Subcutaneous abdominal adipose tissue (tissue), 5 donors: ENCODE results near the gene TELO2.

ENCODE experiments used
- H3K27ac ChIP-seq: one replicate; pipeline ENCODE4 v1.7.0; 2013; ENCODE audit warnings: low read depth, mild to moderate bottlenecking, inconsistent platforms, low read length, moderate library complexity
- H3K27me3 ChIP-seq, 5 donors: one replicate each; pipeline ENCODE4 v1.7.0; 2013; ENCODE audit warnings: low read length in 5 of 5, inconsistent platforms in 1 of 5; ENCODE audit not compliant: control insufficient read depth in 5 of 5, insufficient read depth in 4 of 5
- H3K36me3 ChIP-seq, 5 donors: one replicate each; pipeline ENCODE4 v1.7.0; 2013; ENCODE audit warnings: low read length in 5 of 5; ENCODE audit not compliant: control insufficient read depth in 5 of 5, insufficient read depth in 5 of 5
- H3K4me1 ChIP-seq, 5 donors: one replicate each; pipeline ENCODE4 v1.7.0; 2013; ENCODE audit warnings: low read length in 5 of 5, mild to moderate bottlenecking in 3 of 5, moderate library complexity in 1 of 5; ENCODE audit not compliant: control insufficient read depth in 5 of 5, insufficient read depth in 5 of 5
- H3K4me3 ChIP-seq, 5 donors: one replicate each; pipeline ENCODE4 v1.7.0; 2013; ENCODE audit warnings: low read length in 5 of 5, low read depth in 1 of 5
- H3K9ac ChIP-seq, 5 donors: one replicate each; pipeline ENCODE4 v1.7.0; 2013; ENCODE audit warnings: low read length in 5 of 5, mild to moderate bottlenecking in 4 of 5, moderate library complexity in 3 of 5
- H3K9me3 ChIP-seq, 5 donors: one replicate each; pipeline ENCODE4 v1.7.0; 2013; ENCODE audit warnings: low read length in 5 of 5; ENCODE audit not compliant: control insufficient read depth in 5 of 5
- donor health status: healthy.
- donor health status: healthy.
- donor health status: healthy.
- donor health status: healthy.
- donor health status: healthy.

TELO2 gene

GRCh38 chr16:1533443-1533951, 40.3 kb downstream of the TELO2 start, which contains the start of gene TMEM204:
Gene TMEM204 (plus strand): TSS chr16:1533666. CDS start chr16:1534276, 610 bp downstream.
- Histone ChIP-seq H3K27me3 (peaks cover 12 to 44% (median 23%) of the 10 kb centered on the region in 5 donors), H3K4me3 (peak within 1 kb of the TSS; percentile 35 to 92 (median 79)), H3K4me1 (peaks cover 7 to 89% (median 77%) of the 10 kb centered on the region in 5 donors), H3K27ac (peak within 1 kb of the TSS; percentile 79), H3K9ac (peak within 1 kb of the TSS in 4 of 5 donors; percentile 59 to 82 (median 76)), H3K36me3 (peaks cover 0 to 25% (median 21%) of the 10 kb centered on the region in 5 donors), H3K9me3 (no peaks in the 10 kb centered on the region)

GRCh38 chr16:1534021-1535020, 41.2 kb downstream of the TELO2 start:
- peak overlapping the region; percentile 53 to 92 (median 79) for H3K4me3 ChIP-seq
- H3K9ac ChIP-seq, result peak overlapping the region in 4 of 5 donors; percentile 59 to 82 (median 76)
- H3K4me1 ChIP-seq, result peaks cover 7 to 89% (median 80%) of the 10 kb centered on the region in 5 donors

GRCh38 chr16:1535391-1536291, 42.5 kb downstream of the TELO2 start:
- Histone ChIP-seq H3K4me1 (peaks cover 4 to 92% (median 85%) of the 10 kb centered on the region in 5 donors), H3K9ac (peak overlapping the region in 4 of 5 donors; percentile 59 to 82 (median 76)), H3K9me3 (no peaks in the 10 kb centered on the region), H3K36me3 (peaks cover 0 to 46% (median 43%) of the 10 kb centered on the region in 5 donors), H3K4me3 (peak overlapping the region; percentile 53 to 92 (median 79)), H3K27ac (peak overlapping the region; percentile 79), H3K27me3 (peaks cover 12 to 40% (median 19%) of the 10 kb centered on the region in 5 donors)

More at GRCh38 chr16:1534021-1535020, 41.2 kb downstream of the TELO2 start:
- H3K9me3 ChIP-seq, result no peaks in the 10 kb centered on the region
- H3K36me3 ChIP-seq, result peaks cover 0 to 33% (median 30%) of the 10 kb centered on the region in 5 donors
- peaks cover 12 to 43% (median 22%) of the 10 kb centered on the region in 5 donors for H3K27me3 ChIP-seq
- peak overlapping the region; percentile 79 for H3K27ac ChIP-seq

GRCh38 chr16:1536601-1537000, 43.4 kb downstream of the TELO2 start:
- H3K27me3 ChIP-seq, result peaks cover 5 to 34% (median 19%) of the 10 kb centered on the region in 5 donors

GRCh38 chr16:1537138-1537577, 44.0 kb downstream of the TELO2 start:
- H3K36me3 ChIP-seq, result peaks cover 0 to 61% (median 51%) of the 10 kb centered on the region in 5 donors

More at GRCh38 chr16:1536601-1537000, 43.4 kb downstream of the TELO2 start:
- H3K27ac ChIP-seq, result no peak overlapping the region
- no peaks in the 10 kb centered on the region for H3K9me3 ChIP-seq
- peaks cover 0 to 55% (median 46%) of the 10 kb centered on the region in 5 donors for H3K36me3 ChIP-seq
- peaks cover 0 to 92% (median 78%) of the 10 kb centered on the region in 5 donors for H3K4me1 ChIP-seq
- H3K9ac ChIP-seq, result no peak overlapping the region
- H3K4me3 ChIP-seq, result peak overlapping the region in 3 of 5 donors; percentile 79 to 92 (median 79)

GRCh38 chr16:1537763-1538289, 44.7 kb downstream of the TELO2 start:
- Histone ChIP-seq H3K27ac (no peak overlapping the region), H3K9ac (no peak overlapping the region), H3K27me3 (peaks cover 5 to 24% (median 12%) of the 10 kb centered on the region in 5 donors), H3K36me3 (peaks cover 0 to 67% (median 58%) of the 10 kb centered on the region in 5 donors), H3K9me3 (no peaks in the 10 kb centered on the region), H3K4me1 (peaks cover 1 to 92% (median 78%) of the 10 kb centered on the region in 5 donors), H3K4me3 (peak overlapping the region in 3 of 5 donors; percentile 79 to 92 (median 79))

More at GRCh38 chr16:1537138-1537577, 44.0 kb downstream of the TELO2 start:
- H3K9ac ChIP-seq, result no peak overlapping the region
- H3K27me3 ChIP-seq, result peaks cover 5 to 30% (median 17%) of the 10 kb centered on the region in 5 donors
- H3K4me1 ChIP-seq, result peaks cover 0 to 92% (median 78%) of the 10 kb centered on the region in 5 donors
- H3K4me3 ChIP-seq, result peak overlapping the region in 3 of 5 donors; percentile 79 to 92 (median 79)
- H3K9me3 ChIP-seq, result no peaks in the 10 kb centered on the region
- H3K27ac ChIP-seq, result no peak overlapping the region

GRCh38 chr16:1538804-1539520, 45.8 kb downstream of the TELO2 start:
- peaks cover 4 to 91% (median 74%) of the 10 kb centered on the region in 5 donors for H3K4me1 ChIP-seq
- H3K27ac ChIP-seq, result no peak overlapping the region
- H3K4me3 ChIP-seq, result peak overlapping the region in 2 of 5 donors; percentile 14 to 92
- H3K9ac ChIP-seq, result no peak overlapping the region
- peaks cover 0 to 70% (median 60%) of the 10 kb centered on the region in 5 donors for H3K36me3 ChIP-seq
- H3K27me3 ChIP-seq, result peaks cover 0 to 14% (median 12%) of the 10 kb centered on the region in 5 donors
- H3K9me3 ChIP-seq, result no peaks in the 10 kb centered on the region

- Histone ChIP-seq H3K9me3 (no peaks in the 10 kb centered on the region), H3K4me3 (peak overlapping the region in 1 of 5 donors; percentile 2), H3K27me3 (peaks cover 0 to 11% (median 10%) of the 10 kb centered on the region in 5 donors), H3K4me1 (peaks cover 7 to 100% (median 70%) of the 10 kb centered on the region in 5 donors), H3K27ac (no peak overlapping the region), H3K36me3 (peaks cover 0 to 70% (median 60%) of the 10 kb centered on the region in 5 donors), H3K9ac (no peak overlapping the region)
Observed at GRCh38 chr16:1539720-1540555, 46.8 kb downstream of the TELO2 start.
